Activated naive CD8-positive, alpha-beta T cell treated with anti-CD3 and anti-CD28 coated beads, Interleukin-2, amount 50 U/mL, for 24 hours (primary cell): Measurements from ENCODE around the gene SHCBP1.
A peak's percentile ranks its signal among the peaks of the same experiment; 100 is the strongest.
"Not testable (repeated sequence)": the region's sequence is repeated elsewhere in the genome, so short reads cannot be mapped to it uniquely, and the experiment has no call there.

Experiments
- ATAC-seq: fragments of 150-1000 bp; cut with Tn5 transposase; one replicate; pipeline ENCODE4 v1.10.0; 2021
- DNase-seq: peaks from one replicate; pipeline ENCODE4 v3.0.0; 2021
- H3K27ac Mint-ChIP-seq: one replicate; pipeline ENCODE4 v1.8.0; 2021; ENCODE audit warnings: mild to moderate bottlenecking, mixed read lengths
- H3K27me3 Mint-ChIP-seq: one replicate; pipeline ENCODE4 v1.8.0; 2021; ENCODE audit warnings: mixed read lengths
- H3K36me3 Mint-ChIP-seq: one replicate; pipeline ENCODE4 v1.8.0; 2021; ENCODE audit warnings: low read depth, mixed read lengths
- H3K4me1 Mint-ChIP-seq: one replicate; pipeline ENCODE4 v1.8.0; 2021; ENCODE audit warnings: mixed read lengths
- H3K4me3 Mint-ChIP-seq: one replicate; pipeline ENCODE4 v1.8.0; 2021; ENCODE audit warnings: mild to moderate bottlenecking, moderate library complexity, mixed read lengths
- H3K9me3 Mint-ChIP-seq: one replicate; pipeline ENCODE4 v1.8.0; 2021; ENCODE audit warnings: mixed read lengths

Gene SHCBP1

DNA sequence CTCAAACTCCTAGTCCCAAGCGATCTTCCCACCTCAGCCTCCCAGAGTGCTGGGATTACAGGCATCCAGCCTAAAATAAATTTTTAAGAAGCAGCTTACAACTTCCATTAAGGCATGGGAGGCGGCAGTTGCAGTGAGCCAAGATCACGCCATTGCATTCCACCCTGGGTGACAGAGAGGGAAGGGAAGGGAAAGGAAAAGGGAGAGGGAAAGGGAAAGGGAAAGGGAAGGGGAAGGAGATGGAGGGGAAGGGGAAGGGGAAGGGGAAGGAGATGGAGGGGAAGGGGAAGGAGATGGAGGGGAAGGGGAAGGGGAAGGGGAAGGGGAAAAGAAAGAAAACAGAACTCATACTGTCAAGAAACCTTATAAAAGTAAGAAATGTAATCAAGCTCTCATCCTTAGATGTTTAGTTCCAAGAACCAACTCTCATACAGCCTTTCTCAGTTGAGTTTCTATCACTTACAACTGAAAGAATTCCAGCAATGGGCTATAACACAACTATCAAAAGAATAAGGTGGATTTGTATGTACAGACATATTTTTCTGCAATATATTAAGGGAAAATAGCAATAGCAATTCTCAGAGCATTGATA is 43.1 kb downstream of the SHCBP1 start:
- DNase-seq (no peak), ATAC-seq (no peak)
- Mint-ChIP-seq H3K4me1 (peaks cover 4% of the 10 kb centered on the region), H3K4me3 (no peak overlapping the region), H3K36me3 (peaks cover 21% of the 10 kb centered on the region), H3K27ac (no peak overlapping the region), H3K27me3 (no peaks in the 10 kb centered on the region), H3K9me3 (no peaks in the 10 kb centered on the region)

DNA sequence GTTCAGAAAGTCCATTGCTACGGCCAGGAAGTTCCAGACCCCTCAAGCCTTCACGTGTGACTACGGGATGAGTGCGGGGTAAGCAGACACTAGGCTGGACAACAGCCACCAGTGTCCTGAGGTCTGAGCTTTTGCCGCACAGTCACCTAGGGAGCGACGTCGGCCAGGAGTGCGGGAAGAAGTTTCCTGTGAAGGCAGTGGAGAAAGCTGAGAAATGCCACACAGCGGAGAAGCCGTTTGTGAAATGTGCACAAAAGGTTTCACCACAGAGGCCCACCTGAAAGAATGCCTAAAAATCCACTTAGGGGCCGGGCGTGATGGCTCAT is 47.4 kb downstream of the SHCBP1 start:
- no peak for ATAC-seq
- Mint-ChIP-seq H3K27me3 (no peaks in the 10 kb centered on the region), H3K27ac (no peak overlapping the region), H3K4me1 (peaks cover 3% of the 10 kb centered on the region), H3K36me3 (no peaks in the 10 kb centered on the region), H3K4me3 (no peak overlapping the region), H3K9me3 (no peaks in the 10 kb centered on the region)
- DNase-seq, result no peak

DNA sequence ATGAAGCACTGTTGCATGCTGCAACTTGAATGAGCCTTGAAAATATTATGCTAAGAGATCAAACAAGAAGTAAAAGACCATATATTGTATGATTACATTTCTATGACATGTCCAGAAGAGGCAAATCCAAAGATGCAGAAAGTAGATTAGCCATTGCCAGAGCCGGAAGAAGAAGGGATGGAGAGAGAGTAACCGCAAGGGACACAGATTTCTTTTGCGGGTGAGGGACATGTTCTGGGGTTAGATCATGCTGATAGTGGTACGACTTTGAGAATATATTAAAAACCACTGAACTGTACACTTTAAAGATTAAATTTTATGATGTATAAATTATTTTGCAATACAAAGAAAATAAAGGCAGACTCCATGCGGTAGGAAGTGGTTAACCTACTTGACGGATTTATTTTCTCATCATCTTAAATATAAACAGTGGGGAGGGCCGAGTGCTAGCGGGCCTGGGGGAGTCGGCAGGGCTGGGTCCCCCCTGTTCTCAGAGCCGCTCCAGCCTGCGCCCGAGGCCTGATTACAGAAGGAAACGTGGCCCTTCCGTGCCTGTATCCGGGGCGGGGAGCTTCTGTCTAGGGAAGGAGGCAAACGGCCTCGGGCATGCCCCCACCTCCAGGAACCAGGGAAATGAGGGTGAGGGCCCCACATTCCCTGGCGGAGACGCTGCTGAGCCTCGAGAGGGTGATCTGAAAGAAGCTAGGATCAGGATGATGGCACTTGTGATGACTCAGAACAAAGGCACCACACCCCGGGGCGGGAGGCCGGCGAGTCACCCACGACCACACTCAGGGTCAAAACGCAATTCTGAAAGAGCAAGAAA is 48.0 kb downstream of the SHCBP1 start:
- Mint-ChIP-seq H3K27me3 (no peaks in the 10 kb centered on the region), H3K4me3 (no peak overlapping the region), H3K9me3 (no peaks in the 10 kb centered on the region), H3K36me3 (no peaks in the 10 kb centered on the region), H3K4me1 (peaks cover 3% of the 10 kb centered on the region), H3K27ac (no peak overlapping the region)
- ATAC-seq (no peak), DNase-seq (no peak)

DNA sequence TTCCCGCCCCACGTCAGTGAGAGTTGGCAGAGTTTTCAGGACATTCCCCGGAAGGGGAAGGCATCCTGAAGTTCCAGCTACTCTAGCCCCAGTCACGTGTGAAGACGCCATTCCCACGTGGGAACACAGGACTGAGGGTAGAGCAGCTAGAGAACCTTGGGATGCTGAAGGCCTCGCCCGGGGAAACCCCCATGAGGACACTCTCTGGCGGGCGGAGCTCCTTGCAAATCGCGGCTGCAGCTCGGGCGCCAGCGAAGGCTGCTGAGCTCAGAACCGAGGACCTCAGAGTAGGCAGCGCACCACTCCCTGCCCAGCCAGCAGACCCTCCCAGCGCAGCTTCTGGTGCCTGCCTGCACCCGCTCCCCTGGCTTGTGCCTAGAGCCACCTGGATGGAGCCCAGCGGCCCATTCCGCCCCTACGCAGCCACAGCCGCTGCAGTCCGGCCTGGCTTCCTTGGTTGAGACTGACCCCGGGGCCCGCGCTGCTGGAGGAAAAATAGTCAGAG is 51.9 kb downstream of the SHCBP1 start:
- H3K36me3 Mint-ChIP-seq, result no peaks in the 10 kb centered on the region

DNA sequence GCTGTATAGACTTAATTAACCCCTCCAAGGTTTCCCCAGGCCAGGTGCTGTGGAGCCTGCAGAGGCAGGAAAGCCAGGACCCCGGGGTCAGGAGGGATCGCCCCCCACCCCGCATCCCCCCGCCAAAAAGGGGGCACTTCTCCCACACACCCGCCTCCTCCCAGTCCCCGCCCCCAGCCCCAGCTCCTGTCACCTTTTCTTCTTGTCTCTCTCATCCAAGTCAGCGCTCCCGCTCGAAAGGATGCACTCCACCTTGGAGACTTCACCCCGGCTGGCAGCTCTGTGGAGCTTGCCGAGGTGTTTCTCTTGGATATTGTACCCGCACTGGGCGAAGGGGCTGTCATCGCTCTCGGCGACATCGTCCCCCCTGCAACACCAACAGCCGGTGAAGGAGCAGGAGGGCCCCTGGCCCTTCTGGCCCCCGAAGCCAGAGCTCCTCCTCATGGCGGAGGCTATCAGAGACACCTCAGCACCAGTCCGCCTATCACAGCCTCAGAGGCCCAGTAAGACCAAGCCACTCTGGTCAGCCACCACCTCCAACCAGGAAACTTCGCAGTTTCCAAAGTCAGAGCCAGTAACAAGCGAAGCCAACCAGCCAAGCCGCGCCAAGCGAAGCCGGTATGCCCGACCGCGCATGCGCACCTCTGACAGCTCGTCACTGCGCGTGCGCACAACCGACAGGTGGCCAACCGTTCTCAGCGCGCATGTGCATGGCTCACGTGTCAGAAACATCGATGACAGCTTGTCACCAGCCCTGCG is 52.5 kb downstream of the SHCBP1 start:
- H3K4me3 Mint-ChIP-seq, result no peak overlapping the region
- no peak overlapping the region for H3K27ac Mint-ChIP-seq

More for the DNA sequence above, 51.9 kb downstream of the SHCBP1 start:
- DNase-seq, result no peak
- Mint-ChIP-seq H3K27ac (no peak overlapping the region), H3K9me3 (no peaks in the 10 kb centered on the region), H3K27me3 (no peaks in the 10 kb centered on the region), H3K4me3 (no peak overlapping the region), H3K4me1 (peaks cover 3% of the 10 kb centered on the region)
- no peak for ATAC-seq

DNA sequence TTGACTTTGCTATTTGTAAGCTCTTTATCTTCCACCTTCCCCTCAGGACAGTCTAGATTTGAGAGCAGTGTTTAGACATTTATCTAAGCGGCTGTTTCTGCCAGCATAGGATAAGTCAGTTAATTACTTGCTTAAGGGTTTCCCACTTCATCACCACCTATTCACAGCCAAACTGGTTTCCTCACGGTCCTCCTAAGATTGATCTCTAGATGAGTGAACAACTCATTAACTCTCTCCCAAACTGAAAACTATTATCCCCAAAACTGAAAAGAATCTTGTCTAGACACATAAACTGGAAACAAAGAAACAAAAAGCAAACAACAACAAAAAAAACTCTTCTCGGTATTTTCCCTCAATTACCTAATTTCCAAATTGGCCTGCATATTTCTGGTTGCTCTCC is 58.2 kb downstream of the SHCBP1 start:
- Mint-ChIP-seq H3K27ac (no peak overlapping the region), H3K27me3 (peaks cover 7% of the 10 kb centered on the region), H3K36me3 (no peaks in the 10 kb centered on the region), H3K4me1 (no peaks in the 10 kb centered on the region), H3K9me3 (no peaks in the 10 kb centered on the region), H3K4me3 (no peak overlapping the region)
- no peak for ATAC-seq
- DNase-seq, result no peak

More for the DNA sequence above, 52.5 kb downstream of the SHCBP1 start:
- no peaks in the 10 kb centered on the region for H3K9me3 Mint-ChIP-seq
- peaks cover 3% of the 10 kb centered on the region for H3K4me1 Mint-ChIP-seq
- peaks cover 2% of the 10 kb centered on the region for H3K27me3 Mint-ChIP-seq
- DNase-seq, result no peak
- H3K36me3 Mint-ChIP-seq, result no peaks in the 10 kb centered on the region
- ATAC-seq, result no peak

DNA sequence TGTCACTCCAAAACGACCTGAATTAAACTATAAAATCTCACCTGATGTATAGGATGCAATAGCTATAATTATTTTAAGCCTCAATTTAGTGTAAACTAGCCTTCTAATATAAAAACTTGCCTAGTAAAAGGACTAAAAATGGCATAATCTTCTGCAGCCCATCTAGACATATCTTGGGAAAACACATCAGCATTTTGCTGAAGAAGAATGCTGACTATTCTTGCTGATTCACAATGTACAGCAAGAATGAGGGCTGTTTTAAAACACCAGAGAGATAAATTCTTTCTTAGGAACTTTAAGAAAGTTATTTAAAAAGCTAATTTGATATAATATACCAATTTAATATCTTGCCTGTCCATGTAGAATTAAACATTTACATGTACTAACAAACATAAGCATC is 63.2 kb downstream of the SHCBP1 start:
- DNase-seq (no peak), ATAC-seq (no peak)
- H3K4me3 Mint-ChIP-seq, result no peak overlapping the region
- H3K9me3 Mint-ChIP-seq, result no peaks in the 10 kb centered on the region
- peaks cover 2% of the 10 kb centered on the region for H3K4me1 Mint-ChIP-seq
- peaks cover 6% of the 10 kb centered on the region for H3K27me3 Mint-ChIP-seq
- no peak overlapping the region for H3K27ac Mint-ChIP-seq
- no peaks in the 10 kb centered on the region for H3K36me3 Mint-ChIP-seq

DNA sequence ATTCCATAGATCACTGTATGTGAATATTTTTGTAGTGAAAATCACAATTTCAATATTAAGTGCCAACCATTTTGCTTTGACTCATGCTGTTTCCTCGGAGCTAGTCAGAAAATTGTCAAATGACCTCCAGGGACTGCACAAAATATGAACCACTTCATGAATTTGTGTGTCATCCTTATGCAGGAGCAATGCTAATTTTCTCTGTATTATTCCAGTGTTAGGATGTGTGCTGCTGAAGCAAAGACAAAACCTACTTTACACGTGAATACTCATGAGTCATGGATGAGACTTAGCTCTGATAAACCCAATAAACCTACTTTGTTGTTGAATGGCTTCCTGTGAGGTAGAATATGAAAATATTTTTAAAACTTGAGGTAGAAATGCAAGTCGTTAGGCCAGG is 65.2 kb downstream of the SHCBP1 start:
- H3K4me3 Mint-ChIP-seq, result no peak overlapping the region
- H3K4me1 Mint-ChIP-seq, result peaks cover 2% of the 10 kb centered on the region
- no peak for ATAC-seq
- no peaks in the 10 kb centered on the region for H3K9me3 Mint-ChIP-seq
- H3K27me3 Mint-ChIP-seq, result peaks cover 6% of the 10 kb centered on the region
- no peak overlapping the region for H3K27ac Mint-ChIP-seq
- DNase-seq, result no peak
- H3K36me3 Mint-ChIP-seq, result no peaks in the 10 kb centered on the region

DNA sequence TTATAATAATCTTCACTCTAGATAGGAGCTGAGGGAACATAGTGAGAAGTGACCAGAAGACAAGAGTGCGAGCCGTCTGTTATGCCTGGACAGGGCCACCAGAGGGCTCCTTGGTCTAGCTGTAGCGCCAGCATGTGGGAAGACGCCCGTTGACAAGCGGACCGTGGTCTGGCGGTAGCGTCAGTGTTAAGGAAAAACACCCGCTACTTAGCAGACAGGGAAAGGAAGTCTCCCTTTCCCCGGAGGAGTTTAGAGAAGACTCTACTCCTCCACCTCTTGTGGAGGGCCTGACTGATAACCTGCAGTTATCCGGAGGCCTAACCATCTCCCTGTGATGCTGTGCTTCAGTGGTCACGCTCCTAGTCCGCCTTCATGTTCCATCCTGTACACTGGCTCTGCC is 66.7 kb downstream of the SHCBP1 start:
- H3K4me3 Mint-ChIP-seq, H3K27me3 Mint-ChIP-seq, H3K9me3 Mint-ChIP-seq, H3K36me3 Mint-ChIP-seq, H3K4me1 Mint-ChIP-seq, H3K27ac Mint-ChIP-seq, ATAC-seq: not testable (repeated sequence)
- peak; percentile 59 for DNase-seq

DNA sequence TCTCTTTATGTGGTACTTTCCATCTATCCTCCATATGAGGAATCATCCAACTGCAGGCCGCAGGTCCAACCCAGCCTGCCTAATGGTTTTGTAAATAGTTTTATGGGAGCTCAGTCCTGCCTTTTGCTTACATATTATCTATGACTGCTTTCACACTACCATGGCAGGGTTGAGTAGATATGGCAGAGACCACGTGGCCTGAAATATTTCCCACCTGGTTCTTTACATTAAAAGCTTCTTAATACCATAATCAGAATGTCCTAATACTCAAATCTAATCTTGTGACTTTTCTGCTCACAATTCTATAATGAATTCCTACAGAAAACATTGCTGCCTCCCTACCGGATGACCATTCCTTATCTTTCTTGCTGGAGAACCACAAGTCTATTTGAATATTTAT is 71.7 kb downstream of the SHCBP1 start:
- ATAC-seq, result no peak
- Mint-ChIP-seq H3K36me3 (no peaks in the 10 kb centered on the region), H3K9me3 (no peaks in the 10 kb centered on the region), H3K4me3 (no peak overlapping the region), H3K4me1 (no peaks in the 10 kb centered on the region), H3K27me3 (peaks cover 2% of the 10 kb centered on the region), H3K27ac (no peak overlapping the region)
- no peak for DNase-seq
